ACC112 (cell line): ENCODE measurements around the gene UNC80.
A peak's percentile ranks its signal among the peaks of the same experiment; 100 is the strongest.

Experiments
- H2AFZ ChIP-seq: fragments of 200-600 bp; sonication (generic); one replicate; pipeline ENCODE4 v1.6.0; 2017; ENCODE audit warnings: antibody characterized with exemption, low read length; ENCODE audit not compliant: unreplicated experiment
- H3K27ac ChIP-seq: fragments of 200-600 bp; sonication (generic); 2 replicates; pipeline ENCODE4 v1.5.1; 2014; ENCODE audit warnings: low read depth, mild to moderate bottlenecking, antibody characterized with exemption, low read length, moderate library complexity
- H3K27me3 ChIP-seq: fragments of 200-600 bp; sonication (generic); 2 replicates; pipeline ENCODE4 v1.6.1; 2014; ENCODE audit warnings: mild to moderate bottlenecking, antibody characterized with exemption, low read length, moderate library complexity, mixed read lengths; ENCODE audit not compliant: insufficient read depth
- H3K36me3 ChIP-seq: fragments of 200-600 bp; sonication (generic); 2 replicates; pipeline ENCODE4 v1.6.1; 2016; ENCODE audit warnings: mild to moderate bottlenecking, antibody characterized with exemption, low read length, moderate library complexity, mixed read lengths; ENCODE audit not compliant: insufficient read depth
- H3K4me1 ChIP-seq: fragments of 200-600 bp; sonication (generic); one replicate; pipeline ENCODE4 v1.6.1; 2016; ENCODE audit warnings: low read length, mixed read lengths; ENCODE audit not compliant: insufficient read depth, unreplicated experiment, control insufficient read depth
- H3K4me3 ChIP-seq: fragments of 200-600 bp; sonication (generic); 2 replicates; pipeline ENCODE4 v1.5.1; 2014; ENCODE audit warnings: mild to moderate bottlenecking, low read depth, low read length
- H3K79me2 ChIP-seq: fragments of 200-600 bp; sonication (generic); one replicate; pipeline ENCODE4 v1.6.0; 2016; ENCODE audit warnings: low read length; ENCODE audit not compliant: control insufficient read depth, unreplicated experiment, insufficient read depth

UNC80 gene

GRCh38 chr2:209908511-209908910 lies 136.9 kb downstream of the UNC80 start:
- Histone ChIP-seq H3K4me3 (no peak overlapping the region), H3K79me2 (no peaks in the 10 kb centered on the region), H2AFZ (no peak overlapping the region), H3K4me1 (no peaks in the 10 kb centered on the region), H3K27ac (no peak overlapping the region), H3K36me3 (no peaks in the 10 kb centered on the region), H3K27me3 (no peaks in the 10 kb centered on the region)

DNA sequence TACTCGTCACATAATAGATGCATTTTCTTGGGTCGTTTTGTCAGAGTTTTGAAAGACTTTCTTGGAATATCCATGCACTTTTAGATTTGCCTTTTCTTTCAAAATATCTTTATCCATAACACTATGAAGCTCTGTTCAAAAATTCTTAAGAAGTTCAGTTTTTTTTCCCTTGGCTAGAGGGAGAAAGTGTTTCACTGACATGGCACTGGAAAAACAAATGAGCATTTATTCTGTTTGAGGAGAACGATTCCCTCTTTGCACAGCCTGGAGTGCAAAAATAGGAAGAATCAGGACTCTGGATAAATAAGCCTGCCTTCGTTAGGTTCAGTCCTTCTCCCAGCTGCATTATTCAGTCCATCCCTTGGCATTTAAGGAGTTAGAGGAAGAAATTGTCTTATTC lies 139.9 kb downstream of the UNC80 start:
- no peaks in the 10 kb centered on the region for H3K36me3 ChIP-seq
- no peak overlapping the region for H3K4me3 ChIP-seq
- no peaks in the 10 kb centered on the region for H3K4me1 ChIP-seq
- no peak overlapping the region for H2AFZ ChIP-seq
- H3K27me3 ChIP-seq = no peaks in the 10 kb centered on the region
- no peak overlapping the region for H3K27ac ChIP-seq
- no peaks in the 10 kb centered on the region for H3K79me2 ChIP-seq

DNA sequence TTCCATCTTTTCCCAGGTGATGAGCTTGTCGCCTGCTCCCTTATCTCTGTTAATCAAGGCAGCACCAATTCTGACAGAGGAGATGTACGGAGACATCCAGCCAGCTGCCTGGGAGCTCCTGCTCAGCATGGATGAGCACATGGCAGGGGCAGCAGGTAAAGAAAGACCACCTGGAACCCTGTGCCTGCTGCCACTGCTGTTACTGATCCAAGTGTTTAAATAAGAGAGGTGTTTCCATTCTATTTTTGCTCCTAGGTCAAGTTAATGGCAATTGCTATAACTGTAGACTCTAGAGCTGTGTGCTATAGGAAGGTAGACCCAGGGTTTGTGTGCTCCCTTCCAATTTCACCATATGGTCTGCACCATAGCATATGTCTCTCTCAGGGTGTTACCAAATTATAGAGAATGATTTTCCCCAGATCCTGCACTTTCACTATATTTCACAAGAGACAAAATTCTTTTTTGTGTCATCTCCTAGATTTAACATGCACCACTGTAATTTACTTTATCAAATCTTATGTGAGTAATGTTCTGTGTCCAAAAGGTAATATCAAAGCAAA lies 142.2 kb downstream of the UNC80 start:
- Histone ChIP-seq H3K36me3 (no peaks in the 10 kb centered on the region), H3K27me3 (no peaks in the 10 kb centered on the region), H3K4me1 (peaks cover 15% of the 10 kb centered on the region), H3K79me2 (no peaks in the 10 kb centered on the region), H3K27ac (no peak overlapping the region), H3K4me3 (no peak overlapping the region), H2AFZ (no peak overlapping the region)

- Histone ChIP-seq H2AFZ (no peak overlapping the region), H3K27me3 (peaks cover 6% of the 10 kb centered on the region; the same call in 1 of the 2 replicates), H3K27ac (peak overlapping the region; percentile 3; the same call in 1 of the 2 replicates)
Observed at GRCh38 chr2:209917154-209917771, 145.6 kb downstream of the UNC80 start.

DNA sequence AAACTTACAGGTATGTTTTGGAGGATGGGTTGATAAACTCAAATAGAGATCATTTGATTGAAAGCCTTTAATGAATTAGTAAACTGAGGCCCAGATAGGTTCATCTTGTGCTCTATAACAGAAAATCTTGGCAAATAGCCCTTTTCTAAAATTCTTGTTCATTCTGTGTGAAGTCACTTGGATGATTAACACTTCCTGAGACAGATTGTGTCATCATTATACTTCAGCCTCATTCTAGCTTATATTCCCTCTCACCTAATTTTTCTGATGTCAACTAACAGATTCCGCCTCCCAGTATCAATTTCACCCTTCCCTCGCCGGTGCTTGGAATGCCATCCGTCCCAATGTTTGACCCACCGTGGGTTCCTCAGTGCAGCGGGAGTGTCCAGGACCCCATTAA lies 146.6 kb downstream of the UNC80 start:
- Histone ChIP-seq H3K27ac (no peak overlapping the region), H3K36me3 (no peaks in the 10 kb centered on the region), H3K79me2 (no peaks in the 10 kb centered on the region), H2AFZ (no peak overlapping the region), H3K4me3 (no peak overlapping the region), H3K27me3 (peaks cover 9% of the 10 kb centered on the region; the same call in 1 of the 2 replicates), H3K4me1 (peaks cover 15% of the 10 kb centered on the region)

More at GRCh38 chr2:209917154-209917771, 145.6 kb downstream of the UNC80 start:
- peaks cover 15% of the 10 kb centered on the region for H3K4me1 ChIP-seq
- no peaks in the 10 kb centered on the region for H3K36me3 ChIP-seq
- H3K79me2 ChIP-seq = no peaks in the 10 kb centered on the region
- no peak overlapping the region for H3K4me3 ChIP-seq

DNA sequence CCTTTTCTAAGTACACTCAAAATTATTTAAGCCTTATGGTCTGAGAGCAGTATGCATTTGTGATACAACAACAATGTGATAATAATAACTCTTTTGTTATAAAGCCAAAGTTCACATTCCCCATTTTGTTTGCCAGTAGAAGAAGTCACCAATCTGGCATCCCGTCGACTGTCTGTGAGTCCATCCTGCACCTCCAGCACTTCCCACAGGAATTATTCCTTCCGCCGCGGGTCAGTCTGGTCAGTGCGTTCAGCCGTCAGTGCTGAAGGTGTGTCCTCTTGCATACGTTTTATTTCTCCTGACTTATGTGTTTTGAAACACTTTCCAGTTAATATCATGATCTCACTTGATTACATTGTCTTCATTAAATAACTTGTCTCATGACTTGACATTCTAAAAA lies 150.5 kb downstream of the UNC80 start:
- H2AFZ ChIP-seq = no peak overlapping the region
- H3K27ac ChIP-seq = no peak overlapping the region
- no peaks in the 10 kb centered on the region for H3K79me2 ChIP-seq
- no peak overlapping the region for H3K4me3 ChIP-seq
- H3K27me3 ChIP-seq = peaks cover 27% of the 10 kb centered on the region; the same call in 1 of the 2 replicates
- no peaks in the 10 kb centered on the region for H3K36me3 ChIP-seq
- peaks cover 14% of the 10 kb centered on the region for H3K4me1 ChIP-seq

DNA sequence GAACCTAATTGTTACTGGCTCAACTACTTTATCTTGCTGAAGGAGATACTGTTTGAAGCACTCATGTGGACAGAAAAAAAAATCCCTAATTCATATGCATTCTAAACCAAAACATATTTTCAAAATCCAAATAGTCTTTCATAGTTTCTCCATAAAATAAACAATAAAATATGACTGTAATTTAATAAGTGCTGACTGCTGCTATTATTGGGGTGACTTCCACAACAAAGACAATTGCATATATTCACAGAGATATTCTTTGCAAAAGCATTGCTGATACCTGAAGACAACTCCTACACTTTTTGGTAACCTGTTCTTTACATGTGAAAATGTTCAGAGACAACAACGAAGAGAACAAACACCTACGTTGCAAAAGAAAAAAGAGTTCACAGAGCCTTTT lies 157.7 kb downstream of the UNC80 start:
- Histone ChIP-seq H3K79me2 (no peaks in the 10 kb centered on the region), H3K27me3 (peaks cover 25% of the 10 kb centered on the region; the same call in 1 of the 2 replicates), H3K4me1 (peaks cover 1% of the 10 kb centered on the region), H2AFZ (no peak overlapping the region), H3K4me3 (no peak overlapping the region), H3K36me3 (no peaks in the 10 kb centered on the region), H3K27ac (no peak overlapping the region)

GRCh38 chr2:209933499-209934483 lies 162.2 kb downstream of the UNC80 start:
- H3K27ac ChIP-seq = no peak overlapping the region
- H2AFZ ChIP-seq = peak overlapping the region; percentile 74
- H3K4me1 ChIP-seq = peaks cover 7% of the 10 kb centered on the region
- no peaks in the 10 kb centered on the region for H3K79me2 ChIP-seq
- peaks cover 12% of the 10 kb centered on the region; the same call in 1 of the 2 replicates for H3K27me3 ChIP-seq
- H3K4me3 ChIP-seq = peak overlapping the region; percentile 61
- no peaks in the 10 kb centered on the region for H3K36me3 ChIP-seq

- no peak overlapping the region for H2AFZ ChIP-seq
- H3K79me2 ChIP-seq = no peaks in the 10 kb centered on the region
- no peaks in the 10 kb centered on the region for H3K36me3 ChIP-seq
- no peaks in the 10 kb centered on the region for H3K27me3 ChIP-seq
- peaks cover 7% of the 10 kb centered on the region for H3K4me1 ChIP-seq
- no peak overlapping the region for H3K27ac ChIP-seq
- no peak overlapping the region for H3K4me3 ChIP-seq
Observed at GRCh38 chr2:209936106-209936666, 164.6 kb downstream of the UNC80 start.

- Histone ChIP-seq H3K27ac (no peak overlapping the region), H3K79me2 (no peaks in the 10 kb centered on the region), H3K4me1 (peaks cover 7% of the 10 kb centered on the region), H2AFZ (no peak overlapping the region), H3K27me3 (no peaks in the 10 kb centered on the region), H3K36me3 (no peaks in the 10 kb centered on the region), H3K4me3 (no peak overlapping the region)
Observed at GRCh38 chr2:209937893-209938292, 166.3 kb downstream of the UNC80 start.
